ENCODE data around the gene SERINC5. TPM values are rescaled to one million over a fixed set of nuclear protein-coding genes. Genes with fewer than 3 reads are reported as not detected.

Gene SERINC5
- total RNA-seq, 2 donors from 2014 or later = 134 to 183 TPM

DNA sequence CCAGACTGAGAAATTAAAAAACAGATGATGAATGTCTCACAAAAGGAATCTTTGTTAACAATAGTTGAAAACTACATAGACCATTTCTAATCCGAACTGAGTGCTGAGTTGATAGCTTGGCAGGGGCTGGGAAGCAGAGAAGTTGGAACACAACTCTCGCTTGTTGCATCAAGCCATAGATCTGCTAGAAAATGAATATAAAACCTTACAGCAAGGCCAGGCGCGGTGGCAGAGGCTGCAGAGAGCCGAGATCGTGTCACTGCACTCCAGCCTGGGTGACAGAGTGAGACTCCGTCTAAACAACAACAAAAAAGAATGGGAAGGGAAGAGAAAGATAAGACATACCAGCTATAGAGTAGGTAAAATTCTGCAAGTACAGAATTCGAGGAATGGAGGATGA, 35.9 kb upstream of the SERINC5 start:
- 92 to 95% methylated on average over 7 to 8 of the region's 8 CpGs for WGBS, 2 experiments (ENCODE audit: insufficient coverage in 1 of 2, insufficient read length in 1 of 2)
- no peaks in the 10 kb centered on the region for H3K27me3 ChIP-seq (ENCODE audit: control insufficient read depth, insufficient read depth, low read length, poor library complexity, severe bottlenecking)

GRCh38 chr5:80289320-80289719, 33.5 kb upstream of the SERINC5 start:
- Mint-ChIP-seq H3K4me1 (peaks cover 4% of the 10 kb centered on the region), H3K9me3 (peaks cover 4% of the 10 kb centered on the region), H3K27ac (no peak overlapping the region), H3K27me3 (ENCODE audit: insufficient read depth) (no peaks in the 10 kb centered on the region), H3K36me3 (ENCODE audit: low read depth) (no peaks in the 10 kb centered on the region), H3K4me3 (no peak overlapping the region)
- TF ChIP-seq, protein P1, sequence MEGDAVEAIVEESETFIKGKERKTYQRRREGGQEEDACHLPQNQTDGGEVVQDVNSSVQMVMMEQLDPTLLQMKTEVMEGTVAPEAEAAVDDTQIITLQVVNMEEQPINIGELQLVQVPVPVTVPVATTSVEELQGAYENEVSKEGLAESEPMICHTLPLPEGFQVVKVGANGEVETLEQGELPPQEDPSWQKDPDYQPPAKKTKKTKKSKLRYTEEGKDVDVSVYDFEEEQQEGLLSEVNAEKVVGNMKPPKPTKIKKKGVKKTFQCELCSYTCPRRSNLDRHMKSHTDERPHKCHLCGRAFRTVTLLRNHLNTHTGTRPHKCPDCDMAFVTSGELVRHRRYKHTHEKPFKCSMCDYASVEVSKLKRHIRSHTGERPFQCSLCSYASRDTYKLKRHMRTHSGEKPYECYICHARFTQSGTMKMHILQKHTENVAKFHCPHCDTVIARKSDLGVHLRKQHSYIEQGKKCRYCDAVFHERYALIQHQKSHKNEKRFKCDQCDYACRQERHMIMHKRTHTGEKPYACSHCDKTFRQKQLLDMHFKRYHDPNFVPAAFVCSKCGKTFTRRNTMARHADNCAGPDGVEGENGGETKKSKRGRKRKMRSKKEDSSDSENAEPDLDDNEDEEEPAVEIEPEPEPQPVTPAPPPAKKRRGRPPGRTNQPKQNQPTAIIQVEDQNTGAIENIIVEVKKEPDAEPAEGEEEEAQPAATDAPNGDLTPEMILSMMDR (conservative IDR thresholded peaks at IDR 0.05) = no peak
- no peak overlapping the region for H3K27ac ChIP-seq (ENCODE audit: low read depth, low read length)
- H3K9ac ChIP-seq (ENCODE audit: extremely low read depth, low read length, poor library complexity, severe bottlenecking) = no peak overlapping the region
- H3K4me3 ChIP-seq (ENCODE audit: low read length) = no peak overlapping the region
- H3K36me3 ChIP-seq (ENCODE audit: control insufficient read depth, insufficient read depth, low read length) = no peaks in the 10 kb centered on the region
- no peak for DNase-seq
- WGBS, 2 experiments (ENCODE audit: insufficient coverage in 1 of 2, insufficient read length in 1 of 2) = 85 to 100% methylated on average over 2 of the region's 2 CpGs
- H3K27me3 ChIP-seq (ENCODE audit: control insufficient read depth, insufficient read depth, low read length, poor library complexity, severe bottlenecking) = no peaks in the 10 kb centered on the region
- H3K4me1 ChIP-seq (ENCODE audit: control insufficient read depth, insufficient read depth, low read length) = no peaks in the 10 kb centered on the region
- no peaks in the 10 kb centered on the region for H3K9me3 ChIP-seq (ENCODE audit: control insufficient read depth, low read length)

More for the DNA sequence above, 35.9 kb upstream of the SERINC5 start:
- H3K4me3 Mint-ChIP-seq = no peak overlapping the region
- no peak overlapping the region for H3K27ac Mint-ChIP-seq
- H3K4me1 ChIP-seq (ENCODE audit: control insufficient read depth, insufficient read depth, low read length) = no peaks in the 10 kb centered on the region
- no peak overlapping the region for H3K9ac ChIP-seq (ENCODE audit: extremely low read depth, low read length, poor library complexity, severe bottlenecking)
- H3K36me3 ChIP-seq (ENCODE audit: control insufficient read depth, insufficient read depth, low read length) = no peaks in the 10 kb centered on the region
- H3K27ac ChIP-seq (ENCODE audit: low read depth, low read length) = no peak overlapping the region
- no peaks in the 10 kb centered on the region for H3K9me3 ChIP-seq (ENCODE audit: control insufficient read depth, low read length)
- H3K4me3 ChIP-seq (ENCODE audit: low read length) = no peak overlapping the region
- H3K9me3 Mint-ChIP-seq = peaks cover 4% of the 10 kb centered on the region
- H3K4me1 Mint-ChIP-seq = no peaks in the 10 kb centered on the region
- TF ChIP-seq, protein P1 (conservative IDR thresholded peaks at IDR 0.05) = no peak
- no peaks in the 10 kb centered on the region for H3K36me3 Mint-ChIP-seq (ENCODE audit: low read depth)
- H3K27me3 Mint-ChIP-seq (ENCODE audit: insufficient read depth) = no peaks in the 10 kb centered on the region
- no peak for DNase-seq

- Histone ChIP-seq H3K4me3 (ENCODE audit: low read length) (no peak overlapping the region), H3K9me3 (ENCODE audit: control insufficient read depth, low read length) (no peaks in the 10 kb centered on the region), H3K9ac (ENCODE audit: extremely low read depth, low read length, poor library complexity, severe bottlenecking) (no peak overlapping the region), H3K27ac (ENCODE audit: low read depth, low read length) (no peak overlapping the region), H3K27me3 (ENCODE audit: control insufficient read depth, insufficient read depth, low read length, poor library complexity, severe bottlenecking) (no peaks in the 10 kb centered on the region), H3K4me1 (ENCODE audit: control insufficient read depth, insufficient read depth, low read length) (no peaks in the 10 kb centered on the region), H3K36me3 (ENCODE audit: control insufficient read depth, insufficient read depth, low read length) (no peaks in the 10 kb centered on the region)
- Mint-ChIP-seq H3K27ac (no peak overlapping the region), H3K4me3 (no peak overlapping the region), H3K27me3 (ENCODE audit: insufficient read depth) (no peaks in the 10 kb centered on the region), H3K36me3 (ENCODE audit: low read depth) (no peaks in the 10 kb centered on the region), H3K4me1 (peaks cover 4% of the 10 kb centered on the region), H3K9me3 (no peaks in the 10 kb centered on the region)
- TF ChIP-seq, protein P1 (conservative IDR thresholded peaks at IDR 0.05) = no peak
- 73 to 100% methylated on average over 1 to 2 of the region's 2 CpGs for WGBS, 2 experiments (ENCODE audit: insufficient coverage in 1 of 2, insufficient read length in 1 of 2)
- no peak for DNase-seq
Measured at GRCh38 chr5:80288177-80288576, 32.3 kb upstream of the SERINC5 start.

Measured in endodermal cell (in vitro differentiated cells).